Activated T-cell treated with anti-CD3 and anti-CD28 coated beads, Interleukin-2, amount 50 U/mL, for 48 hours (primary cell): Measurements from ENCODE around the gene UHRF1.
"Not testable (repeated sequence)": the region's sequence is repeated elsewhere in the genome, so short reads cannot be mapped to it uniquely, and the experiment has no call there.

ENCODE experiments used
- DNase-seq, 2 experiments: peaks; one replicate each; pipeline ENCODE4 v3.0.0-alpha.2; 2020

UHRF1 gene

GRCh38 chr19:4937060-4937459 lies 27.8 kb downstream of the UHRF1 start:
- no peak for DNase-seq

- DNase-seq: not testable (repeated sequence)
Measured at GRCh38 chr19:4938461-4938860, 29.2 kb downstream of the UHRF1 start.

GRCh38 chr19:4939466-4939865 lies 30.2 kb downstream of the UHRF1 start:
- DNase-seq: no peak

- DNase-seq: not testable (repeated sequence)
Measured at GRCh38 chr19:4941638-4942169, 32.4 kb downstream of the UHRF1 start.

- not testable (repeated sequence) for DNase-seq
Measured at GRCh38 chr19:4950650-4951049, 41.3 kb downstream of the UHRF1 start.

- DNase-seq: no peak
Measured at GRCh38 chr19:4951656-4952055, 42.4 kb downstream of the UHRF1 start.

- DNase-seq: no peak
Measured at GRCh38 chr19:4952945-4953344, 43.6 kb downstream of the UHRF1 start.

GRCh38 chr19:4954320-4955149 lies 45.2 kb downstream of the UHRF1 start:
- DNase-seq: not testable (repeated sequence)

GRCh38 chr19:4955274-4955673 lies 46.0 kb downstream of the UHRF1 start:
- no peak for DNase-seq

GRCh38 chr19:4957981-4958380 lies 48.7 kb downstream of the UHRF1 start:
- DNase-seq: no peak

GRCh38 chr19:4962085-4962619 lies 52.9 kb downstream of the UHRF1 start:
- DNase-seq: no peak

- DNase-seq: no peak
Measured at GRCh38 chr19:4965061-4965460, 55.8 kb downstream of the UHRF1 start.

GRCh38 chr19:4966591-4966990 lies 57.3 kb downstream of the UHRF1 start:
- DNase-seq: no peak

- DNase-seq: no peak
Measured at GRCh38 chr19:4967738-4968461, 58.6 kb downstream of the UHRF1 start.

- DNase-seq: peak; percentile 99 to 100
Measured at GRCh38 chr19:4968462-4969291, 59.4 kb downstream of the UHRF1 start, which contains the start of gene KDM4B. TSS of gene KDM4B (plus strand) at chr19:4969113. CDS start at chr19:5032891, 63,778 bp downstream.

GRCh38 chr19:4969292-4969771 lies 60.0 kb downstream of the UHRF1 start:
- no peak for DNase-seq

GRCh38 chr19:4969772-4970531 lies 60.7 kb downstream of the UHRF1 start:
- DNase-seq: peak in 1 of 2 experiments; percentile 48

- DNase-seq: no peak
Measured at GRCh38 chr19:4970558-4971423, 61.5 kb downstream of the UHRF1 start.

GRCh38 chr19:4971424-4971793 lies 62.1 kb downstream of the UHRF1 start:
- DNase-seq: peak; percentile 53 to 54

GRCh38 chr19:4971816-4972495 lies 62.7 kb downstream of the UHRF1 start:
- no peak for DNase-seq
